SK-N-SH (cell line): ENCODE measurements around the gene SIL1. TPM values are rescaled to one million over a fixed set of nuclear protein-coding genes. Genes with fewer than 3 reads are reported as not detected.
A peak's percentile ranks its signal among the peaks of the same experiment; 100 is the strongest.

ENCODE experiments used
- CTCF ChIA-PET: fragments of 300-600, 350-600 bp; formaldehyde crosslinking; extraction: SDS; loops from one replicate; lab custom pipeline; 2021; lab: Yijun Ruan, JAX
- POLR2A ChIA-PET: fragments of 350-600 bp; sonication (Branson Sonifier 250); formaldehyde crosslinking; extraction: SDS; loops from one replicate; lab custom pipeline; 2020; ENCODE audit warnings: antibody characterized with exemption, inconsistent platforms; lab: Yijun Ruan, JAX
- DNase-seq: peaks from one replicate; pipeline ENCODE4 v3.0.0; 2012
- H2AFZ ChIP-seq: fragments of 200-600 bp; sonication (generic); 2 replicates; pipeline ENCODE4 v1.8.1; 2016; ENCODE audit warnings: antibody characterized with exemption, mild to moderate bottlenecking, low read depth
- H3F3A ChIP-seq: fragments of 200-600 bp; sonication (generic); replicated peaks from 2 replicates; pipeline ENCODE3; 2016; ENCODE audit warnings: antibody characterized with exemption, mild to moderate bottlenecking; ENCODE audit not compliant: insufficient read depth
- H3K27ac ChIP-seq, 2 experiments: fragments of 200-500 bp in 1 of 2; fragments of 200-600 bp in 1 of 2; sonication (Bioruptor generic) in 1 of 2; sonication (generic), shearing (Covaris generic) in 1 of 2; 2 replicates each; pipeline versions ENCODE4 v1.5.1 to v1.6.1; 2014 to 2016; ENCODE audit warnings: low read depth in 2 of 2, inconsistent platforms in 1 of 2, low read length in 1 of 2, mild to moderate bottlenecking in 1 of 2, mixed read lengths in 1 of 2
- H3K27me3 ChIP-seq: fragments of 200-600 bp; sonication (generic), shearing (Covaris generic); 2 replicates; pipeline ENCODE4 v1.6.1; 2016; ENCODE audit warnings: mixed run types; ENCODE audit not compliant: insufficient read depth
- H3K36me3 ChIP-seq, 2 experiments: fragments of 200-500 bp in 1 of 2; fragments of 200-600 bp in 1 of 2; sonication (Bioruptor generic) in 1 of 2; sonication (generic) in 1 of 2; replicated peaks in 1 of 2; 2 replicates each; pipeline versions ENCODE3 to v1.5.1; 2014 to 2016; ENCODE audit warnings: low read length in 1 of 2, mild to moderate bottlenecking in 1 of 2; ENCODE audit not compliant: insufficient read depth in 2 of 2, control insufficient read depth in 1 of 2
- H3K4me1 ChIP-seq, 2 experiments: fragments of 200-500 bp in 1 of 2; fragments of 200-600 bp in 1 of 2; sonication (Bioruptor generic) in 1 of 2; sonication (generic), shearing (Covaris generic) in 1 of 2; 2 replicates each; pipeline versions ENCODE4 v1.5.1 to v1.6.1; 2014 to 2016; ENCODE audit warnings: low read depth in 1 of 2, low read length in 1 of 2, mixed run types in 1 of 2; ENCODE audit not compliant: insufficient read depth in 2 of 2, control insufficient read depth in 1 of 2
- H3K4me2 ChIP-seq: fragments of 200-600 bp; sonication (generic), shearing (Covaris generic); 2 replicates; pipeline ENCODE4 v1.6.1; 2017; ENCODE audit warnings: mixed run types
- H3K4me3 ChIP-seq, 2 experiments: fragments of 200-500 bp in 1 of 2; fragments of 200-600 bp in 1 of 2; sonication (Bioruptor generic) in 1 of 2; sonication (generic), shearing (Covaris generic) in 1 of 2; 2 replicates each; pipeline versions ENCODE4 v1.5.1 to v1.8.1; 2014 to 2016; ENCODE audit warnings: low read depth in 2 of 2, inconsistent platforms in 1 of 2, low read length in 1 of 2, mild to moderate bottlenecking in 1 of 2, mixed read lengths in 1 of 2, moderate library complexity in 1 of 2
- H3K79me2 ChIP-seq: fragments of 200-600 bp; sonication (generic); 2 replicates; pipeline ENCODE4 v1.8.1; 2017; ENCODE audit warnings: mild to moderate bottlenecking; ENCODE audit not compliant: insufficient read depth
- H3K9ac ChIP-seq: fragments of 200-600 bp; sonication (generic); 2 replicates; pipeline ENCODE4 v1.6.1; 2017; ENCODE audit warnings: mixed run types
- H3K9me2 ChIP-seq: fragments of 200-600 bp; sonication (generic); 2 replicates; pipeline ENCODE4 v1.6.1; 2017; ENCODE audit warnings: mixed run types
- H3K9me3 ChIP-seq: fragments of 200-600 bp; sonication (generic); 2 replicates; pipeline ENCODE4 v1.6.1; 2017; ENCODE audit warnings: mixed run types, mild to moderate bottlenecking, moderate library complexity
- H4K20me1 ChIP-seq: fragments of 200-600 bp; sonication (generic); 2 replicates; pipeline ENCODE4 v1.6.1; 2017; ENCODE audit warnings: mild to moderate bottlenecking, mixed run types; ENCODE audit not compliant: insufficient read depth
- CHD2 ChIP-seq: fragments of 150-350 bp; IDR thresholded peaks from 2 replicates; pipeline ENCODE4 v1.6.1; 2018; ENCODE audit warnings: low read length; ENCODE audit not compliant: partially characterized antibody
- EP300 ChIP-seq, 2 experiments: IDR thresholded peaks; 2 replicates each; pipeline versions ENCODE4 v1.4.0 to v1.6.1; 2012; ENCODE audit warnings: borderline replicate concordance in 1 of 2, low read depth in 1 of 2, low read length in 1 of 2
- FOSL2 ChIP-seq: IDR thresholded peaks from 2 replicates; pipeline ENCODE4 v1.4.0; 2012; ENCODE audit warnings: low read depth, mild to moderate bottlenecking, moderate library complexity, borderline replicate concordance
- FOXJ3 ChIP-seq: sonication (generic); formaldehyde crosslinking; IDR thresholded peaks from 2 replicates; pipeline ENCODE4 v1.5.1; 2020; ENCODE audit warnings: mild to moderate bottlenecking, missing genetic modification reagents
- FOXM1 ChIP-seq: IDR thresholded peaks from 2 replicates; pipeline ENCODE4 v1.4.0; 2012; ENCODE audit warnings: low read depth, mild to moderate bottlenecking
- MXI1 ChIP-seq: IDR thresholded peaks from 2 replicates; pipeline ENCODE4 v1.6.1; 2012; ENCODE audit warnings: mild to moderate bottlenecking, low read depth, low read length, improper control_type of control experiment
- RAD21 ChIP-seq: IDR thresholded peaks from 2 replicates; pipeline ENCODE4 v1.6.1; 2012; ENCODE audit warnings: mild to moderate bottlenecking, low read length
- RCOR1 ChIP-seq: fragments of 150-350 bp; IDR thresholded peaks from 2 replicates; pipeline ENCODE4 v1.6.1; 2017; ENCODE audit warnings: antibody characterized with exemption, low read length
- SMC3 ChIP-seq: IDR thresholded peaks from 2 replicates; pipeline ENCODE4 v1.6.1; 2012; ENCODE audit warnings: low read depth, low read length, improper control_type of control experiment
- TEAD4 ChIP-seq: IDR thresholded peaks from 2 replicates; pipeline ENCODE4 v1.4.0; 2012; ENCODE audit warnings: mild to moderate bottlenecking, borderline replicate concordance; ENCODE audit not compliant: insufficient read depth
- WGBS: methylation state at CpG from one replicate; pipeline ENCODE4 v1.1.6; 2017; ENCODE audit warnings: low lambda C conversion rate; 5-methylcytosine and 5-hydroxymethylcytosine counted together
- polyA plus RNA-seq, 3 experiments: library from polyadenylated mRNA; depleted of rRNA; stranded (reverse); fragments of >200 nt; gene quantifications; 2 replicates each; pipeline ENCODE4 v1.2.3, GENCODE V29; 2012
- TF ChIP-seq, protein P1 (sequence below): IDR thresholded peaks from 2 replicates; pipeline ENCODE4 v1.6.1; 2012; ENCODE audit warnings: mild to moderate bottlenecking, low read depth, low read length, moderate library complexity
- TF ChIP-seq, protein P2 (sequence below): IDR thresholded peaks from 2 replicates; pipeline ENCODE4; 2012
- TF ChIP-seq, protein P3 (sequence below): fragments of 200-600 bp; sonication (generic); IDR thresholded peaks from 2 replicates; pipeline ENCODE4 v1.6.1; 2017; ENCODE audit warnings: antibody characterized with exemption, mild to moderate bottlenecking, moderate library complexity

The SIL1 gene
- polyA plus RNA-seq, 1 of the 3 experiments (the other 2 are of a cell fraction) = 25.9 TPM

DNA sequence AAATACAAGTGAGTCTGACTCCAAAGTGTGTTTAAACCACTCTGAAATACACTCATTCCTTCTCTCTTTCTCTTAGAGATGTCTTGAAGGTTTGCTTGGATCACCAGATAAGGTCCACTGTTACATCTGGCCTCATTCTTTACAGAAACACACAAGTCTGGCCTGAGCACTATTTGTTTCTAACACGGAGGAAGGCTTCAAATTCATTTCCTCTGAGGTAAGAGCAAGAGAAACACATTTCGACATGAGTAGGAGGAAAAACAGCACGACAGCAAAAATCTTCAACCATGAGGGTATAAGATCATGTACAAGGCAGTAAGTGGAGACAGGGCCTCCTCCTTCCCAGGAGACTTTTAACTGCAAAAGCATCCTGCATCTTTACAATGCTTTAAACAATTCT is 8.0 kb downstream of the SIL1 start:
- Histone ChIP-seq H3K27me3 (no peaks in the 10 kb centered on the region), H4K20me1 (no peaks in the 10 kb centered on the region), H3K36me3 (peaks cover 0 to 10% of the 10 kb centered on the region in 2 experiments), H3F3A (no peaks in the 10 kb centered on the region), H3K79me2 (peaks cover 3% of the 10 kb centered on the region; the same call in 1 of the 2 replicates), H2AFZ (no peak overlapping the region), H3K4me1 (peaks cover 0 to 3% of the 10 kb centered on the region in 2 experiments; a peak in 1 of 4 replicates), H3K27ac (no peak overlapping the region), H3K9ac (no peak overlapping the region), H3K4me3 (no peak overlapping the region), H3K4me2 (no peak overlapping the region), H3K9me2 (no peaks in the 10 kb centered on the region), H3K9me3 (no peaks in the 10 kb centered on the region)
- DNase-seq = no peak
- ChIA-PET CTCF (no interaction called here), POLR2A (no interaction called here)
- WGBS = 82% methylated on average over 3 of the region's 3 CpGs
- no peak for TF ChIP-seq TEAD4
- no peak for TF ChIP-seq FOXM1
- TF ChIP-seq EP300 (IDR thresholded peaks at IDR 0.05; ENCODE audit: borderline replicate concordance in 1 of 2, low read depth in 1 of 2, low read length in 1 of 2) = no peak
- TF ChIP-seq, protein P1, sequence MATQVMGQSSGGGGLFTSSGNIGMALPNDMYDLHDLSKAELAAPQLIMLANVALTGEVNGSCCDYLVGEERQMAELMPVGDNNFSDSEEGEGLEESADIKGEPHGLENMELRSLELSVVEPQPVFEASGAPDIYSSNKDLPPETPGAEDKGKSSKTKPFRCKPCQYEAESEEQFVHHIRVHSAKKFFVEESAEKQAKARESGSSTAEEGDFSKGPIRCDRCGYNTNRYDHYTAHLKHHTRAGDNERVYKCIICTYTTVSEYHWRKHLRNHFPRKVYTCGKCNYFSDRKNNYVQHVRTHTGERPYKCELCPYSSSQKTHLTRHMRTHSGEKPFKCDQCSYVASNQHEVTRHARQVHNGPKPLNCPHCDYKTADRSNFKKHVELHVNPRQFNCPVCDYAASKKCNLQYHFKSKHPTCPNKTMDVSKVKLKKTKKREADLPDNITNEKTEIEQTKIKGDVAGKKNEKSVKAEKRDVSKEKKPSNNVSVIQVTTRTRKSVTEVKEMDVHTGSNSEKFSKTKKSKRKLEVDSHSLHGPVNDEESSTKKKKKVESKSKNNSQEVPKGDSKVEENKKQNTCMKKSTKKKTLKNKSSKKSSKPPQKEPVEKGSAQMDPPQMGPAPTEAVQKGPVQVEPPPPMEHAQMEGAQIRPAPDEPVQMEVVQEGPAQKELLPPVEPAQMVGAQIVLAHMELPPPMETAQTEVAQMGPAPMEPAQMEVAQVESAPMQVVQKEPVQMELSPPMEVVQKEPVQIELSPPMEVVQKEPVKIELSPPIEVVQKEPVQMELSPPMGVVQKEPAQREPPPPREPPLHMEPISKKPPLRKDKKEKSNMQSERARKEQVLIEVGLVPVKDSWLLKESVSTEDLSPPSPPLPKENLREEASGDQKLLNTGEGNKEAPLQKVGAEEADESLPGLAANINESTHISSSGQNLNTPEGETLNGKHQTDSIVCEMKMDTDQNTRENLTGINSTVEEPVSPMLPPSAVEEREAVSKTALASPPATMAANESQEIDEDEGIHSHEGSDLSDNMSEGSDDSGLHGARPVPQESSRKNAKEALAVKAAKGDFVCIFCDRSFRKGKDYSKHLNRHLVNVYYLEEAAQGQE = no peak
- TF ChIP-seq CHD2 = no peak

DNA sequence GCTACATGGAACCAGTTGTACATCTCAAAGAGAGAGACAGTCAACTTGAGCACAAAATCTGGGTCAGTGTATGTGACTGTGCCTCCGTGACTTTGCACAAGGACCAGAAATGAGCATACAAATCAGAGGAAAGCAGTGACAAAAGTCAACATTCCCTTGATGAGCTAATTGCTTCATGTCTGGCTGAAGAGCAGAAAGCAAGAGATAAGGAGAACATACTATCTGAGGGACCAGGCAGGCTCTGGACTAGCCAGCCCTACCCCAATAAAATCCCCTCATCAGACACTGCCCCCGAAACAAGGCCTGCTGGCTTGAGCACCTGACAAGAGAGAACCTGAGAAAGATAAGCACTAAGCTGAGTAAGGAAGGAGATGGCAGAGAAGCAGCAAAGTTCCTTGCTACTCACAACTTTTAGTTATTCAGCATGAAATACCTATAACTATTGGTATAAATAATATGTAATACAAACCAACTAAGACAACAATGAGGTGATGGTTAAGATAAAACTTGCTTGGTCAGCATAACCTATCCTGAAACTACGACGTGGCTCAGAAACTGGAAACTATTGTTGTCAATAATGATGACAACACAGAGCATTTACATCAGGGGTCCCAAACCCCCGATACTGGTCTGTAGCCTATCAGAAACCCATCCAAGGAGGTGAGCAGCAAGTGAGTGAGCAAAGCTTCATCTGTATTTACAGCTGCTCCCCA is 9.5 kb downstream of the SIL1 start:
- CTCF ChIA-PET = interaction anchor here (0.6 kb wide), 1 partner anchor 207 kb away, joined by 3 read pairs; no protein-coding TSS in a partner anchor
- TF ChIP-seq TEAD4 (no peak), FOSL2 (no peak), RAD21 (no peak), RCOR1 (no peak), SMC3 (no peak), MXI1 (no peak), FOXJ3 (CRISPR knock-in tag) (no peak), EP300 (IDR thresholded peaks at IDR 0.05; ENCODE audit: borderline replicate concordance in 1 of 2, low read depth in 1 of 2, low read length in 1 of 2) (no peak)
- TF ChIP-seq, protein P2, sequence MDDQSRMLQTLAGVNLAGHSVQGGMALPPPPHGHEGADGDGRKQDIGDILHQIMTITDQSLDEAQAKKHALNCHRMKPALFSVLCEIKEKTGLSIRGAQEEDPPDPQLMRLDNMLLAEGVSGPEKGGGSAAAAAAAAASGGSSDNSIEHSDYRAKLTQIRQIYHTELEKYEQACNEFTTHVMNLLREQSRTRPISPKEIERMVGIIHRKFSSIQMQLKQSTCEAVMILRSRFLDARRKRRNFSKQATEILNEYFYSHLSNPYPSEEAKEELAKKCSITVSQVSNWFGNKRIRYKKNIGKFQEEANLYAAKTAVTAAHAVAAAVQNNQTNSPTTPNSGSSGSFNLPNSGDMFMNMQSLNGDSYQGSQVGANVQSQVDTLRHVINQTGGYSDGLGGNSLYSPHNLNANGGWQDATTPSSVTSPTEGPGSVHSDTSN = no peak
- TF ChIP-seq, protein P3, sequence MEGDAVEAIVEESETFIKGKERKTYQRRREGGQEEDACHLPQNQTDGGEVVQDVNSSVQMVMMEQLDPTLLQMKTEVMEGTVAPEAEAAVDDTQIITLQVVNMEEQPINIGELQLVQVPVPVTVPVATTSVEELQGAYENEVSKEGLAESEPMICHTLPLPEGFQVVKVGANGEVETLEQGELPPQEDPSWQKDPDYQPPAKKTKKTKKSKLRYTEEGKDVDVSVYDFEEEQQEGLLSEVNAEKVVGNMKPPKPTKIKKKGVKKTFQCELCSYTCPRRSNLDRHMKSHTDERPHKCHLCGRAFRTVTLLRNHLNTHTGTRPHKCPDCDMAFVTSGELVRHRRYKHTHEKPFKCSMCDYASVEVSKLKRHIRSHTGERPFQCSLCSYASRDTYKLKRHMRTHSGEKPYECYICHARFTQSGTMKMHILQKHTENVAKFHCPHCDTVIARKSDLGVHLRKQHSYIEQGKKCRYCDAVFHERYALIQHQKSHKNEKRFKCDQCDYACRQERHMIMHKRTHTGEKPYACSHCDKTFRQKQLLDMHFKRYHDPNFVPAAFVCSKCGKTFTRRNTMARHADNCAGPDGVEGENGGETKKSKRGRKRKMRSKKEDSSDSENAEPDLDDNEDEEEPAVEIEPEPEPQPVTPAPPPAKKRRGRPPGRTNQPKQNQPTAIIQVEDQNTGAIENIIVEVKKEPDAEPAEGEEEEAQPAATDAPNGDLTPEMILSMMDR = no peak
- TF ChIP-seq, protein P1 = no peak
- H3K4me2 ChIP-seq = no peak overlapping the region
- H2AFZ ChIP-seq = no peak overlapping the region
- 91% methylated on average over 5 of the region's 5 CpGs for WGBS
- H3K4me3 ChIP-seq = no peak overlapping the region
- peaks cover 0 to 3% of the 10 kb centered on the region in 2 experiments; a peak in 1 of 4 replicates for H3K4me1 ChIP-seq
- peaks cover 0 to 10% of the 10 kb centered on the region in 2 experiments for H3K36me3 ChIP-seq
- POLR2A ChIA-PET = no interaction called here
- H3K27ac ChIP-seq = 0 out of 4 replicates have a peak overlapping the region, but pooled peaks of 1 of the 2 experiments have one; percentile 7
- H3K9me3 ChIP-seq = no peaks in the 10 kb centered on the region
- H4K20me1 ChIP-seq = no peaks in the 10 kb centered on the region
- no peaks in the 10 kb centered on the region for H3K9me2 ChIP-seq
- H3F3A ChIP-seq = no peaks in the 10 kb centered on the region
- H3K9ac ChIP-seq = no peak overlapping the region
- no peak for DNase-seq
- H3K79me2 ChIP-seq = peaks cover 3% of the 10 kb centered on the region; the same call in 1 of the 2 replicates
- H3K27me3 ChIP-seq = no peaks in the 10 kb centered on the region
